B cell (primary cell): ENCODE measurements around the gene CDH18. TPM values are rescaled to one million over a fixed set of nuclear protein-coding genes. Genes with fewer than 3 reads are reported as not detected.

Experiments
- ATAC-seq: fragments of 200-7000 bp; cut with Tn5 transposase; one replicate; pipeline ENCODE4 v1.10.0; 2021; ENCODE audit warnings: low read depth, mild to moderate bottlenecking, moderate number of reproducible peaks, moderate library complexity
- CTCF ChIA-PET: fragments of 350-600 bp; sonication (Branson Sonifier 250); formaldehyde crosslinking; loops from one replicate; lab custom pipeline; 2021; ENCODE audit warnings: antibody characterized with exemption, inconsistent platforms; lab: Charles Lee
- POLR2A ChIA-PET: fragments of 350-600 bp; sonication (Branson Sonifier 250); formaldehyde crosslinking; loops from one replicate; lab custom pipeline; 2021; ENCODE audit warnings: antibody characterized with exemption; lab: Charles Lee
- DNase-seq: peaks from one replicate; pipeline ENCODE4 v3.0.0; 2013
- H2AFZ ChIP-seq: 2 replicates; pipeline ENCODE4 v1.6.1; 2012; ENCODE audit warnings: mild to moderate bottlenecking, low read depth, low read length; ENCODE audit not compliant: insufficient read depth, poor library complexity, severe bottlenecking
- H3K27ac ChIP-seq, 2 donors: 1 replicate in 1 of 2; 2 replicates in 1 of 2; pipeline ENCODE4 v1.5.1; 2012 to 2013; ENCODE audit warnings: low read length in 2 of 2, mild to moderate bottlenecking in 2 of 2, moderate library complexity in 1 of 2
- H3K27me3 ChIP-seq, 4 experiments: fragments of 200-600 bp in 1 of 4; sonication (generic) in 1 of 4; replicated peaks in 1 of 4; 1 replicate in 2 of 4; 2 replicates in 2 of 4; pipeline versions ENCODE4 v1.6.1 to v1.7.0; 2013 to 2016; ENCODE audit warnings: low read length in 3 of 4, mild to moderate bottlenecking in 2 of 4, mixed read lengths in 1 of 4, moderate library complexity in 1 of 4; ENCODE audit not compliant: insufficient read depth in 4 of 4, control insufficient read depth in 3 of 4; ENCODE audit errors: control extremely low read depth in 1 of 4
- H3K36me3 ChIP-seq, 2 experiments: replicated peaks in 1 of 2; 1 replicate in 1 of 2; 2 replicates in 1 of 2; pipeline versions ENCODE4 v1.6.1 to v1.7.1; 2013; ENCODE audit warnings: low read length in 1 of 2; ENCODE audit not compliant: insufficient read depth in 2 of 2, control insufficient read depth in 1 of 2; ENCODE audit errors: control extremely low read depth in 1 of 2, extremely low read depth in 1 of 2
- H3K4me1 ChIP-seq, 2 donors: fragments of 200-600 bp in 1 of 2; sonication (generic) in 1 of 2; 1 replicate in 1 of 2; 2 replicates in 1 of 2; pipeline versions ENCODE4 v1.5.1 to v1.6.1; 2013 to 2017; ENCODE audit warnings: low read length in 2 of 2; ENCODE audit not compliant: control insufficient read depth in 2 of 2, insufficient read depth in 2 of 2
- H3K4me2 ChIP-seq: replicated peaks from 2 replicates; pipeline ENCODE3; 2012; ENCODE audit warnings: mild to moderate bottlenecking, low read depth, low read length; ENCODE audit not compliant: poor library complexity, severe bottlenecking
- H3K4me3 ChIP-seq, 5 experiments: fragments of 200-600 bp in 1 of 5; sonication (generic) in 1 of 5; 1 replicate in 3 of 5; 2 replicates in 2 of 5; pipeline versions ENCODE4 v1.5.1 to v1.7.0; 2011 to 2016; ENCODE audit warnings: low read length in 4 of 5, mild to moderate bottlenecking in 4 of 5, low read depth in 2 of 5, control low read depth in 1 of 5, moderate library complexity in 1 of 5; ENCODE audit not compliant: insufficient read depth in 1 of 5; ENCODE audit errors: control extremely low read depth in 1 of 5, extremely low read depth in 1 of 5
- H3K79me2 ChIP-seq: fragments of 200-600 bp; sonication (generic); one replicate; pipeline ENCODE4 v1.6.0; 2016; ENCODE audit warnings: low read length; ENCODE audit not compliant: control insufficient read depth, insufficient read depth
- H3K9ac ChIP-seq: fragments of 200-600 bp; sonication (generic); 2 replicates; pipeline ENCODE4 v1.6.1; 2017; ENCODE audit warnings: mild to moderate bottlenecking, low read length, moderate library complexity
- H3K9me3 ChIP-seq, 3 donors: one replicate each; pipeline versions ENCODE4 v1.6.1 to v1.7.1; 2013; ENCODE audit warnings: low read length in 2 of 3; ENCODE audit not compliant: control insufficient read depth in 2 of 3, insufficient read depth in 1 of 3; ENCODE audit errors: control extremely low read depth in 1 of 3
- H4K20me1 ChIP-seq: 2 replicates; pipeline ENCODE4 v1.6.0; 2012; ENCODE audit warnings: mild to moderate bottlenecking, low read length; ENCODE audit not compliant: insufficient read depth, control insufficient read depth, poor library complexity, severe bottlenecking
- H3K27ac Mint-ChIP-seq: one replicate; pipeline ENCODE4 v1.8.0; 2021; ENCODE audit warnings: mixed read lengths
- H3K27me3 Mint-ChIP-seq: one replicate; pipeline ENCODE4 v1.8.0; 2021; ENCODE audit warnings: mixed read lengths
- H3K4me1 Mint-ChIP-seq: one replicate; pipeline ENCODE4 v1.8.0; 2021; ENCODE audit warnings: mixed read lengths
- H3K4me3 Mint-ChIP-seq: one replicate; pipeline ENCODE4 v1.8.0; 2021; ENCODE audit warnings: mixed read lengths
- H3K9me3 Mint-ChIP-seq: one replicate; pipeline ENCODE4 v1.8.0; 2022; ENCODE audit warnings: mixed read lengths; ENCODE audit not compliant: insufficient read depth
- EZH2 ChIP-seq: IDR thresholded peaks from 2 replicates; pipeline ENCODE4 v1.6.1; 2012; ENCODE audit warnings: borderline replicate concordance, low read depth, mild to moderate bottlenecking, moderate library complexity, low read length; ENCODE audit not compliant: insufficient read depth, poor library complexity, severe bottlenecking
- WGBS: methylation state at CpG from one replicate; pipeline ENCODE4 v1.1.5; 2013; ENCODE audit warnings: missing lambda C conversion rate; ENCODE audit not compliant: insufficient coverage; 5-methylcytosine and 5-hydroxymethylcytosine counted together
- intact Hi-C: fragments of 100-400 bp; cut with micrococcal nuclease; formaldehyde crosslinking; loops from one replicate; pipeline ENCODE4 v1.10.0; 2022
- polyA plus RNA-seq: library from polyadenylated mRNA; depleted of rRNA; stranded (reverse); fragments of >200 nt; gene quantifications from 2 replicates; pipeline ENCODE4 v1.2.3, GENCODE V29; 2012
- total RNA-seq, 2 donors: library from RNA; stranded (reverse); fragments of 120-200 nt in 1 of 2; gene quantifications; 1 replicate in 1 of 2; 2 replicates in 1 of 2; pipeline versions ENCODE4 v1.2.3 to v1.2.4, GENCODE V29; 2013 to 2022
- TF ChIP-seq, protein P1 (sequence below): fragments of 200-600 bp; IDR thresholded peaks from one replicate; pipeline ENCODE4 v1.8.0; 2022; ENCODE audit warnings: antibody characterized with exemption, mild to moderate bottlenecking

Gene CDH18
- total and polyA plus RNA-seq, 2 donors (not counting 1 experiment from before 2014, with no cell fraction given), result not detected

DNA sequence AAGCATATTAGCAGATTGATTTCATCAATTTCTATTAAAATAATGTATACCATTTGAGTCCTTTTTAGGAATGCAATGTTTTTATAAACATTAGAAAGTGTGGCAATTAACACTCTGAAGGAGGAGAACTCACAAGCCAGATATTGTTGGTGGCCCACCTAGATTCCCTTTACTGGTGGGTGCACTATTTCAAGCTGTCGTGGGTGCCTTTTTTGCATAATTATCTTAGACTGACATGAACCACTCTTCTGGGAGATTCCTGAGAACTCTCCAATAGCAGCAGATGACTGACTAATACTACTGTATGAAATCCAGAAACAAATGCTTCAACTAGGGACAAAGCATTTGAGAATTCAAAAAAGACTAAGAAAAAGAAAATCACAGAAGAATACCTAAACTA is 526.0 kb downstream of the CDH18 start:
- Histone ChIP-seq H2AFZ (no peak overlapping the region), H3K36me3 (no peaks in the 10 kb centered on the region), H3K9me3 (no peaks in the 10 kb centered on the region), H4K20me1 (no peaks in the 10 kb centered on the region), H3K27me3 (no peaks in the 10 kb centered on the region), H3K4me3 (no peak overlapping the region), H3K4me1 (no peaks in the 10 kb centered on the region), H3K9ac (no peak overlapping the region), H3K27ac (no peak overlapping the region), H3K4me2 (no peak overlapping the region), H3K79me2 (no peaks in the 10 kb centered on the region)
- ATAC-seq, result no peak
- ChIA-PET POLR2A (no interaction called here), CTCF (no interaction called here)
- intact Hi-C loops, result no loop called here
- 75% methylated on average over 1 of the region's 1 CpG for WGBS
- TF ChIP-seq, protein P1, sequence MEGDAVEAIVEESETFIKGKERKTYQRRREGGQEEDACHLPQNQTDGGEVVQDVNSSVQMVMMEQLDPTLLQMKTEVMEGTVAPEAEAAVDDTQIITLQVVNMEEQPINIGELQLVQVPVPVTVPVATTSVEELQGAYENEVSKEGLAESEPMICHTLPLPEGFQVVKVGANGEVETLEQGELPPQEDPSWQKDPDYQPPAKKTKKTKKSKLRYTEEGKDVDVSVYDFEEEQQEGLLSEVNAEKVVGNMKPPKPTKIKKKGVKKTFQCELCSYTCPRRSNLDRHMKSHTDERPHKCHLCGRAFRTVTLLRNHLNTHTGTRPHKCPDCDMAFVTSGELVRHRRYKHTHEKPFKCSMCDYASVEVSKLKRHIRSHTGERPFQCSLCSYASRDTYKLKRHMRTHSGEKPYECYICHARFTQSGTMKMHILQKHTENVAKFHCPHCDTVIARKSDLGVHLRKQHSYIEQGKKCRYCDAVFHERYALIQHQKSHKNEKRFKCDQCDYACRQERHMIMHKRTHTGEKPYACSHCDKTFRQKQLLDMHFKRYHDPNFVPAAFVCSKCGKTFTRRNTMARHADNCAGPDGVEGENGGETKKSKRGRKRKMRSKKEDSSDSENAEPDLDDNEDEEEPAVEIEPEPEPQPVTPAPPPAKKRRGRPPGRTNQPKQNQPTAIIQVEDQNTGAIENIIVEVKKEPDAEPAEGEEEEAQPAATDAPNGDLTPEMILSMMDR, result no peak
- TF ChIP-seq EZH2, result no peak
- no peaks in the 10 kb centered on the region for H3K9me3 Mint-ChIP-seq
- H3K4me1 Mint-ChIP-seq, result no peaks in the 10 kb centered on the region
- no peak overlapping the region for H3K27ac Mint-ChIP-seq
- no peaks in the 10 kb centered on the region for H3K27me3 Mint-ChIP-seq
- no peak for DNase-seq
- no peak overlapping the region for H3K4me3 Mint-ChIP-seq

DNA sequence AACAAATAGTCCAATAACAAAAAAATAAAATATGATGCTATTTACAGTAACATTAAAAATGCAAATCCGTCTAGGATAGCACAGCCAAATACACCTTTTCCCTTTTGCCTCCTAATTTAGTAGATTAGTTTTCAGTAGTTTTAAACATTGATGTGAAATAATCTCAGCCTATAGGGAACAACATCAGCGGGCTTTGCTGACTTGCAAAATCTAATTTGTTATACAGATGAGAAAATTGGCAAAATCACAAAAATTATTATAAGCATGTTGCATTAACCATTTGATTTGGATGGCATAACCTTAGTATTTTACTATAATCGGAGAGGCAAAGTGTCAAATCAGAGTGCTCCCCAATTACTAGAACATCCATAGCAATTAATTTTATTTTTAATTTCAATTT is 563.5 kb downstream of the CDH18 start:
- H3K27me3 Mint-ChIP-seq, result no peaks in the 10 kb centered on the region
- Histone ChIP-seq H3K79me2 (no peaks in the 10 kb centered on the region), H3K4me2 (no peak overlapping the region), H4K20me1 (no peaks in the 10 kb centered on the region), H3K27ac (no peak overlapping the region), H3K4me3 (no peak overlapping the region), H3K9me3 (no peaks in the 10 kb centered on the region), H2AFZ (no peak overlapping the region), H3K36me3 (no peaks in the 10 kb centered on the region), H3K27me3 (no peaks in the 10 kb centered on the region), H3K9ac (no peak overlapping the region), H3K4me1 (no peaks in the 10 kb centered on the region)
- ChIA-PET CTCF (no interaction called here), POLR2A (no interaction called here)
- ATAC-seq (no peak), DNase-seq (no peak)
- no peaks in the 10 kb centered on the region for H3K4me1 Mint-ChIP-seq
- no peak overlapping the region for H3K4me3 Mint-ChIP-seq
- intact Hi-C loops, result no loop called here
- peaks cover 3% of the 10 kb centered on the region for H3K9me3 Mint-ChIP-seq
- WGBS, result no CpG with 5 or more reads among the region's 3 CpGs
- no peak overlapping the region for H3K27ac Mint-ChIP-seq
- TF ChIP-seq EZH2, result no peak
- TF ChIP-seq, protein P1, result no peak
